PFSK-1 (cell line): ENCODE measurements around the gene PPM1G.

ENCODE experiments used
- FOXP2 ChIP-seq: optimal IDR thresholded peaks from 2 replicates; pipeline ENCODE3; 2011; ENCODE audit warnings: borderline replicate concordance, control low read depth, inconsistent platforms; ENCODE audit not compliant: insufficient read depth; ENCODE audit errors: extremely low read length, extremely low read depth
- POLR2AphosphoS5 ChIP-seq: IDR thresholded peaks from 2 replicates; pipeline ENCODE4 v1.6.1; 2012; ENCODE audit warnings: low read depth, mild to moderate bottlenecking, control low read depth, low read length, moderate library complexity
- REST ChIP-seq, 2 experiments: IDR thresholded peaks; 2 replicates each; pipeline versions ENCODE4 v1.6.1 to v1.8.0; 2011 to 2012; ENCODE audit warnings: low read depth in 2 of 2, low read length in 2 of 2, control low read depth in 1 of 2, inconsistent platforms in 1 of 2, mild to moderate bottlenecking in 1 of 2, moderate library complexity in 1 of 2; ENCODE audit not compliant: insufficient read depth in 1 of 2
- SIN3A ChIP-seq: IDR thresholded peaks from 2 replicates; pipeline ENCODE4 v1.6.1; 2012; ENCODE audit warnings: mild to moderate bottlenecking, low read length, moderate library complexity, borderline replicate concordance; ENCODE audit not compliant: insufficient read depth
- TAF1 ChIP-seq: IDR thresholded peaks from 2 replicates; pipeline ENCODE4 v1.6.1; 2012; ENCODE audit warnings: low read length, control low read depth, borderline replicate concordance; ENCODE audit not compliant: insufficient read depth

GRCh38 chr2:27412419-27413152, 3.2 kb upstream of the PPM1G start:
- no peak for TF ChIP-seq REST (IDR thresholded peaks at IDR 0.05; ENCODE audit: insufficient read depth in 1 of 2, low read depth in 2 of 2, low read length in 2 of 2)
- TF ChIP-seq POLR2AphosphoS5: no peak
- no peak for TF ChIP-seq SIN3A
- TF ChIP-seq TAF1: no peak
- TF ChIP-seq FOXP2: no peak
